Endodermal cell (in vitro differentiated cells): Measurements from ENCODE around the gene ATG10. TPM values are rescaled to one million over a fixed set of nuclear protein-coding genes. Genes with fewer than 3 reads are reported as not detected.
A peak's percentile ranks its signal among the peaks of the same experiment; 100 is the strongest.

Experiments
- DNase-seq: peaks from one replicate; pipeline ENCODE4 v3.0.0-alpha.2; 2017
- H3K27ac ChIP-seq: 2 replicates; pipeline ENCODE4 v1.5.1; 2013; ENCODE audit warnings: mild to moderate bottlenecking, low read depth, low read length, moderate library complexity
- H3K27me3 ChIP-seq: 2 replicates; pipeline ENCODE4 v1.6.1; 2013; ENCODE audit warnings: mild to moderate bottlenecking, low read length, moderate library complexity; ENCODE audit not compliant: insufficient read depth, control insufficient read depth, poor library complexity, severe bottlenecking
- H3K36me3 ChIP-seq: 2 replicates; pipeline ENCODE4 v1.7.0; 2013; ENCODE audit warnings: mild to moderate bottlenecking, low read length, moderate library complexity; ENCODE audit not compliant: control insufficient read depth, insufficient read depth
- H3K4me1 ChIP-seq: one replicate; pipeline ENCODE4 v1.7.0; 2013; ENCODE audit warnings: low read length; ENCODE audit not compliant: control insufficient read depth, insufficient read depth
- H3K4me3 ChIP-seq: 2 replicates; pipeline ENCODE4 v1.5.1; 2013; ENCODE audit warnings: mild to moderate bottlenecking, low read length, moderate library complexity
- H3K9ac ChIP-seq: 2 replicates; pipeline ENCODE4 v1.6.1; 2013; ENCODE audit warnings: mild to moderate bottlenecking, low read length, moderate library complexity; ENCODE audit not compliant: poor library complexity, severe bottlenecking; ENCODE audit errors: extremely low read depth
- H3K9me3 ChIP-seq: 2 replicates; pipeline ENCODE4 v1.6.1; 2013; ENCODE audit warnings: mild to moderate bottlenecking, low read length, moderate library complexity; ENCODE audit not compliant: control insufficient read depth
- H3K27ac Mint-ChIP-seq: 2 replicates; pipeline ENCODE4 v1.8.0; 2020; ENCODE audit warnings: mixed read lengths
- H3K27me3 Mint-ChIP-seq: 2 replicates; pipeline ENCODE4 v1.8.0; 2021; ENCODE audit warnings: mild to moderate bottlenecking, mixed read lengths; ENCODE audit not compliant: insufficient read depth
- H3K36me3 Mint-ChIP-seq: 2 replicates; pipeline ENCODE4 v1.8.0; 2020; ENCODE audit warnings: low read depth, mixed read lengths
- H3K4me1 Mint-ChIP-seq: 2 replicates; pipeline ENCODE4 v1.8.0; 2020; ENCODE audit warnings: mixed read lengths
- H3K4me3 Mint-ChIP-seq: 2 replicates; pipeline ENCODE4 v1.8.0; 2020; ENCODE audit warnings: mild to moderate bottlenecking, moderate library complexity, mixed read lengths
- H3K9me3 Mint-ChIP-seq: 2 replicates; pipeline ENCODE4 v1.8.0; 2020; ENCODE audit warnings: mild to moderate bottlenecking, mixed read lengths
- WGBS, 2 experiments: methylation state at CpG; one replicate each; pipeline versions ENCODE4 v1.1.5 to v1.1.7; 2013; ENCODE audit warnings: missing lambda C conversion rate in 2 of 2, mixed read lengths in 1 of 2; ENCODE audit not compliant: insufficient coverage in 1 of 2, insufficient read length in 1 of 2; 5-methylcytosine and 5-hydroxymethylcytosine counted together
- total RNA-seq, 2 donors: library from RNA; stranded (reverse); fragmentation: NEBNext Ultra II Directional in 1 of 2; extraction: Animal tissue kit (Norgen Biotek cat#: 25700) in 1 of 2; gene quantifications; 2 replicates in 1 of 2; 3 replicates in 1 of 2; pipeline ENCODE4 v1.2.1, GENCODE V29; 2021
- TF ChIP-seq, protein P1 (sequence below): fragments of 200-600 bp; sonication (generic); conservative IDR thresholded peaks from 2 replicates; pipeline ENCODE4 v1.5.0; 2021; ENCODE audit warnings: antibody characterized with exemption, mild to moderate bottlenecking

The ATG10 gene
- total RNA-seq, 2 donors from 2014 or later: 17.9 to 22.6 TPM

GRCh38 chr5:82225525-82226172 is 253.8 kb downstream of the ATG10 start:
- Mint-ChIP-seq H3K9me3 (no peaks in the 10 kb centered on the region), H3K4me1 (peaks cover 11% of the 10 kb centered on the region), H3K4me3 (no peak overlapping the region), H3K27ac (no peak overlapping the region), H3K27me3 (no peaks in the 10 kb centered on the region), H3K36me3 (no peaks in the 10 kb centered on the region)
- no peak overlapping the region for H3K4me3 ChIP-seq
- no peaks in the 10 kb centered on the region for H3K36me3 ChIP-seq
- no peaks in the 10 kb centered on the region for H3K27me3 ChIP-seq
- H3K9me3 ChIP-seq: no peaks in the 10 kb centered on the region
- no peak overlapping the region for H3K27ac ChIP-seq
- no peak overlapping the region for H3K9ac ChIP-seq
- WGBS, 2 experiments: 23 to 29% methylated on average over 5 to 6 of the region's 7 CpGs
- TF ChIP-seq, protein P1, sequence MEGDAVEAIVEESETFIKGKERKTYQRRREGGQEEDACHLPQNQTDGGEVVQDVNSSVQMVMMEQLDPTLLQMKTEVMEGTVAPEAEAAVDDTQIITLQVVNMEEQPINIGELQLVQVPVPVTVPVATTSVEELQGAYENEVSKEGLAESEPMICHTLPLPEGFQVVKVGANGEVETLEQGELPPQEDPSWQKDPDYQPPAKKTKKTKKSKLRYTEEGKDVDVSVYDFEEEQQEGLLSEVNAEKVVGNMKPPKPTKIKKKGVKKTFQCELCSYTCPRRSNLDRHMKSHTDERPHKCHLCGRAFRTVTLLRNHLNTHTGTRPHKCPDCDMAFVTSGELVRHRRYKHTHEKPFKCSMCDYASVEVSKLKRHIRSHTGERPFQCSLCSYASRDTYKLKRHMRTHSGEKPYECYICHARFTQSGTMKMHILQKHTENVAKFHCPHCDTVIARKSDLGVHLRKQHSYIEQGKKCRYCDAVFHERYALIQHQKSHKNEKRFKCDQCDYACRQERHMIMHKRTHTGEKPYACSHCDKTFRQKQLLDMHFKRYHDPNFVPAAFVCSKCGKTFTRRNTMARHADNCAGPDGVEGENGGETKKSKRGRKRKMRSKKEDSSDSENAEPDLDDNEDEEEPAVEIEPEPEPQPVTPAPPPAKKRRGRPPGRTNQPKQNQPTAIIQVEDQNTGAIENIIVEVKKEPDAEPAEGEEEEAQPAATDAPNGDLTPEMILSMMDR: peak; percentile 90
- peak; percentile 90 for DNase-seq
- H3K4me1 ChIP-seq: peaks cover 5% of the 10 kb centered on the region

- Mint-ChIP-seq H3K36me3 (no peaks in the 10 kb centered on the region), H3K27ac (no peak overlapping the region), H3K9me3 (no peaks in the 10 kb centered on the region), H3K4me1 (peaks cover 17% of the 10 kb centered on the region), H3K27me3 (no peaks in the 10 kb centered on the region), H3K4me3 (no peak overlapping the region)
- H3K9me3 ChIP-seq: no peaks in the 10 kb centered on the region
- no peak overlapping the region for H3K27ac ChIP-seq
- TF ChIP-seq, protein P1: no peak
- no peaks in the 10 kb centered on the region for H3K4me1 ChIP-seq
- no peak overlapping the region for H3K9ac ChIP-seq
- no peaks in the 10 kb centered on the region for H3K36me3 ChIP-seq
- WGBS, 2 experiments: 78 to 86% methylated on average over 5 of the region's 5 CpGs
- H3K4me3 ChIP-seq: no peak overlapping the region
- H3K27me3 ChIP-seq: no peaks in the 10 kb centered on the region
- DNase-seq: no peak
These were observed 263.1 kb downstream of the ATG10 start for GRCh38 chr5:82234885-82235284.

GRCh38 chr5:82244151-82244550 is 272.3 kb downstream of the ATG10 start:
- Mint-ChIP-seq H3K27ac (no peak overlapping the region), H3K4me1 (no peaks in the 10 kb centered on the region), H3K4me3 (no peak overlapping the region), H3K27me3 (no peaks in the 10 kb centered on the region), H3K36me3 (no peaks in the 10 kb centered on the region), H3K9me3 (peaks cover 3% of the 10 kb centered on the region)
- H3K9ac ChIP-seq: no peak overlapping the region
- 91% methylated on average over 2 of the region's 2 CpGs; no CpG with 5 or more reads in 1 of the 2 experiments for WGBS, 2 experiments
- H3K9me3 ChIP-seq: no peaks in the 10 kb centered on the region
- no peaks in the 10 kb centered on the region for H3K4me1 ChIP-seq
- no peak for DNase-seq
- H3K36me3 ChIP-seq: no peaks in the 10 kb centered on the region
- no peak overlapping the region for H3K4me3 ChIP-seq
- no peaks in the 10 kb centered on the region for H3K27me3 ChIP-seq
- TF ChIP-seq, protein P1: no peak
- no peak overlapping the region for H3K27ac ChIP-seq
